Peyer's patch (tissue), 4 donors: ENCODE results near the gene SMAD2.

ENCODE experiments used
- POLR2A ChIP-seq, 2 donors: fragments of 450-650 bp; IDR thresholded peaks; one replicate each; pipeline ENCODE4 v1.5.1; 2017; ENCODE audit warnings: antibody characterized with exemption in 2 of 2, mild to moderate bottlenecking in 2 of 2, moderate library complexity in 2 of 2
- TF ChIP-seq, protein P1 (sequence below), 6 experiments: fragments of 450-650 bp in 4 of 6; fragments of 200-600 bp in 2 of 6; sonication (generic) in 1 of 6; IDR thresholded peaks; one replicate each; pipeline ENCODE4 v1.5.1; 2017 to 2019; ENCODE audit warnings: antibody characterized with exemption in 6 of 6, mild to moderate bottlenecking in 3 of 6, moderate library complexity in 1 of 6

DNA sequence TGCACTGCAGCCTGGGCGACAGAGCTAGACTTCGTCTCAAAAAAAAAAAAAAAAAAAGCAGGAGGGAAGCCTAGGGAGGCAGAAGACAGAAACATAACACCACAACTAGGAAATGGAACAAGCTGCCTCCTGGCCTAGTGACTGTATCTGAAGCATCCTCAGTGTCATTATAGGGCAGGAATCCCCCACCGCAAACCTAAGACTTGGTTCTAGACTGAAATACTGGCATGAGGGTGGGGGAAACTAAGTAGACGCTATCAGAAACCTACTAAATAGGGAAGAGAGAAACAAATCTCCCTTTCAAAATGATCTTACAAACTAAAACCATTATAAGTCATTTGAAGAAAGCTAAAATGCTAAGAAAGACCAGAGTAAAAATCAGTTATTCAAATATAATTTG is 16.4 kb upstream of the SMAD2 start:
- TF ChIP-seq, protein P1, sequence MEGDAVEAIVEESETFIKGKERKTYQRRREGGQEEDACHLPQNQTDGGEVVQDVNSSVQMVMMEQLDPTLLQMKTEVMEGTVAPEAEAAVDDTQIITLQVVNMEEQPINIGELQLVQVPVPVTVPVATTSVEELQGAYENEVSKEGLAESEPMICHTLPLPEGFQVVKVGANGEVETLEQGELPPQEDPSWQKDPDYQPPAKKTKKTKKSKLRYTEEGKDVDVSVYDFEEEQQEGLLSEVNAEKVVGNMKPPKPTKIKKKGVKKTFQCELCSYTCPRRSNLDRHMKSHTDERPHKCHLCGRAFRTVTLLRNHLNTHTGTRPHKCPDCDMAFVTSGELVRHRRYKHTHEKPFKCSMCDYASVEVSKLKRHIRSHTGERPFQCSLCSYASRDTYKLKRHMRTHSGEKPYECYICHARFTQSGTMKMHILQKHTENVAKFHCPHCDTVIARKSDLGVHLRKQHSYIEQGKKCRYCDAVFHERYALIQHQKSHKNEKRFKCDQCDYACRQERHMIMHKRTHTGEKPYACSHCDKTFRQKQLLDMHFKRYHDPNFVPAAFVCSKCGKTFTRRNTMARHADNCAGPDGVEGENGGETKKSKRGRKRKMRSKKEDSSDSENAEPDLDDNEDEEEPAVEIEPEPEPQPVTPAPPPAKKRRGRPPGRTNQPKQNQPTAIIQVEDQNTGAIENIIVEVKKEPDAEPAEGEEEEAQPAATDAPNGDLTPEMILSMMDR (IDR thresholded peaks at IDR 0.05), result no peak
- TF ChIP-seq POLR2A (IDR thresholded peaks at IDR 0.05), result no peak
